GM23248 (cell line): ENCODE results near the gene CUX1.

ENCODE experiments used
- EZH2 ChIP-seq: fragments of 200-600 bp; sonication (generic); IDR thresholded peaks from 2 replicates; pipeline ENCODE4 v1.6.1; 2018; ENCODE audit warnings: antibody characterized with exemption, mild to moderate bottlenecking; ENCODE audit not compliant: insufficient read depth, poor library complexity, severe bottlenecking
- EZH2phosphoT487 ChIP-seq: fragments of 200-600 bp; sonication (generic); IDR thresholded peaks from 2 replicates; pipeline ENCODE4 v1.6.1; 2018; ENCODE audit warnings: antibody characterized with exemption, moderate library complexity, mild to moderate bottlenecking, low read depth; ENCODE audit not compliant: insufficient read depth

- TF ChIP-seq EZH2 (no peak), EZH2phosphoT487 (no peak)
Measured at GRCh38 chr7:101921061-101921460, 103.6 kb downstream of the CUX1 start.
